Trophoblast cell (in vitro differentiated cells and primary cell): ENCODE results near the gene RTKN.
"Not testable (repeated sequence)": the region's sequence is repeated elsewhere in the genome, so short reads cannot be mapped to it uniquely, and the experiment has no call there.

Source experiments
- DNase-seq, 2 donors: peaks; one replicate each; pipeline ENCODE4 v3.0.0-alpha.2; 2016
- H2AFZ ChIP-seq: 2 replicates; pipeline ENCODE4 v1.6.1; 2013; ENCODE audit warnings: low read length, moderate library complexity, mild to moderate bottlenecking; ENCODE audit not compliant: insufficient read depth, poor library complexity
- H2AK5ac ChIP-seq: 2 replicates; pipeline ENCODE4 v1.6.1; 2013; ENCODE audit warnings: mild to moderate bottlenecking, low read length
- H2BK120ac ChIP-seq: 2 replicates; pipeline ENCODE4 v1.6.1; 2013; ENCODE audit warnings: low read length, mild to moderate bottlenecking, moderate library complexity; ENCODE audit not compliant: insufficient read depth, poor library complexity
- H2BK12ac ChIP-seq: 2 replicates; pipeline ENCODE4 v1.6.1; 2013; ENCODE audit warnings: mild to moderate bottlenecking, low read length, moderate library complexity
- H2BK5ac ChIP-seq: 2 replicates; pipeline ENCODE4 v1.6.1; 2013; ENCODE audit warnings: low read length, low read depth, moderate library complexity, mild to moderate bottlenecking; ENCODE audit not compliant: poor library complexity
- H3K14ac ChIP-seq: 2 replicates; pipeline ENCODE4 v1.6.1; 2013; ENCODE audit warnings: mild to moderate bottlenecking, low read length
- H3K18ac ChIP-seq: 2 replicates; pipeline ENCODE4 v1.6.1; 2013; ENCODE audit warnings: mild to moderate bottlenecking, low read length
- H3K23ac ChIP-seq: 2 replicates; pipeline ENCODE4 v1.6.1; 2013; ENCODE audit warnings: low read length
- H3K27ac ChIP-seq: 2 replicates; pipeline ENCODE4 v1.5.1; 2013; ENCODE audit warnings: low read depth, mild to moderate bottlenecking, inconsistent platforms, low read length, moderate library complexity
- H3K27me3 ChIP-seq: 2 replicates; pipeline ENCODE4 v1.6.1; 2013; ENCODE audit warnings: inconsistent platforms, mild to moderate bottlenecking, low read length, moderate library complexity; ENCODE audit not compliant: insufficient read depth
- H3K36me3 ChIP-seq, 2 experiments: 1 replicate in 1 of 2; 2 replicates in 1 of 2; pipeline ENCODE4 v1.6.1; 2013; ENCODE audit warnings: low read length in 2 of 2, mild to moderate bottlenecking in 2 of 2, moderate library complexity in 1 of 2; ENCODE audit not compliant: insufficient read depth in 2 of 2, control insufficient read depth in 1 of 2
- H3K4ac ChIP-seq: 2 replicates; pipeline ENCODE4 v1.6.1; 2013; ENCODE audit warnings: low read depth, mild to moderate bottlenecking, low read length, moderate library complexity
- H3K4me1 ChIP-seq, 2 experiments: 1 replicate in 1 of 2; 2 replicates in 1 of 2; pipeline ENCODE4 v1.6.1; 2013; ENCODE audit warnings: low read length in 2 of 2, mild to moderate bottlenecking in 2 of 2, moderate library complexity in 1 of 2; ENCODE audit not compliant: insufficient read depth in 2 of 2, control insufficient read depth in 1 of 2
- H3K4me2 ChIP-seq: 2 replicates; pipeline ENCODE4 v1.6.1; 2013; ENCODE audit warnings: inconsistent platforms, mild to moderate bottlenecking, low read length, moderate library complexity
- H3K4me3 ChIP-seq: 2 replicates; pipeline ENCODE4 v1.5.1; 2013; ENCODE audit warnings: mild to moderate bottlenecking, low read depth, low read length, inconsistent platforms
- H3K79me1 ChIP-seq: one replicate; pipeline ENCODE4 v1.6.1; 2013; ENCODE audit warnings: low read length
- H3K79me2 ChIP-seq: 2 replicates; pipeline ENCODE4 v1.6.1; 2013; ENCODE audit warnings: low read length, mild to moderate bottlenecking; ENCODE audit not compliant: control insufficient read depth, insufficient read depth, poor library complexity
- H3K9ac ChIP-seq: 2 replicates; pipeline ENCODE4 v1.6.1; 2013; ENCODE audit warnings: mild to moderate bottlenecking, low read length
- H3K9me3 ChIP-seq: 2 replicates; pipeline ENCODE4 v1.6.1; 2013; ENCODE audit warnings: low read depth, mild to moderate bottlenecking, control low read depth, inconsistent platforms, low read length; ENCODE audit not compliant: insufficient read depth
- H4K12ac ChIP-seq: 2 replicates; pipeline ENCODE4 v1.6.1; 2013; ENCODE audit warnings: low read depth, mild to moderate bottlenecking, low read length, moderate library complexity
- H4K8ac ChIP-seq: 2 replicates; pipeline ENCODE4 v1.6.1; 2013; ENCODE audit warnings: low read depth, mild to moderate bottlenecking, low read length, moderate library complexity
- H4K91ac ChIP-seq: one replicate; pipeline ENCODE4 v1.6.1; 2013; ENCODE audit warnings: low read depth, mild to moderate bottlenecking, low read length, moderate library complexity
- WGBS: extraction: QIAGEN DNeasy Blood & Tissue Kit; methylation state at CpG from one replicate; pipeline ENCODE4 v1.1.7; 2013; ENCODE audit warnings: missing lambda C conversion rate; ENCODE audit not compliant: insufficient read length, insufficient coverage; ENCODE audit errors: extremely low coverage; 5-methylcytosine and 5-hydroxymethylcytosine counted together

RTKN gene

DNA sequence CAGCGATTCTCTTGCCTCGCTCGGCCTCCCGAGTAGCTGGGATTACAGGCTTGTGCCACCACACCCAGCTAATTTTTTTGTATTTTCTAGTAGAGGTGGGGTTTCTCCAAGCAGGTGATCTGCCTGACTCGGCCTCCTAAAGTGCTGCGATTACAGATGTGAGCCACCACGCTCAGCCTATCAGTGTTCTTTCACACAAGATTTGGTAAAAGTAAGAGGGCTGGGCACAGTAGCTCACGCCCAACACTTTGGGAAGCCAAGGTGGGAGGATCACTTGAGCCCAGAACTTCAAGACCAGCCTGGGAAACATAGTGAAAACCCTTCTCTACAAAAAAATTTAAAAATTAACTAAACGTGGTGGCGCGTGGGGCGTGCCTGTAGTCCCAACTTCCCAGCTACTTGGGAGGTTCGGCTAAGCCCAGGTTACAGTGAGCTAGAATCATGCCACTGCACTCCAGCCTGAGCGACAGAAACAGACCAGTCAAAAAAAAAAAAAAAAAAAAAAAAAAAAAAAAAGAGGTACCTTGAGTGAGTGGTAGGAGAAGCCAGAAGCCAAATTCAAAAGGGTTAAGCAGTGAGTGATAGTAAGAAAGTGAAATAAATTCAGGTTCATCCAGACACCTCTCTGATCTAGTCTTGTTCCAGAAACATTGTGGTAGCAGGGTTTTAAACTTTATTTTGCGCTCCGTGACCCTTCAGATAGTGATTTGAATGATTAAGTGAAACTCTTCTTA lies 29.8 kb upstream of the RTKN start:
- H3K14ac ChIP-seq: no peak overlapping the region
- H3K36me3 ChIP-seq: peaks cover 12 to 15% of the 10 kb centered on the region in 2 experiments
- H2AFZ ChIP-seq: no peak overlapping the region
- peak overlapping the region; percentile 90 for H3K4me3 ChIP-seq
- H3K4me2 ChIP-seq: peak overlapping the region; percentile 67
- H3K9ac ChIP-seq: peak overlapping the region; percentile 83
- peaks cover 1% of the 10 kb centered on the region for H3K9me3 ChIP-seq
- H3K27ac ChIP-seq: peak overlapping the region; percentile 78
- H2BK5ac ChIP-seq: no peak overlapping the region
- H3K79me1 ChIP-seq: peaks cover 9% of the 10 kb centered on the region
- no peak overlapping the region for H3K18ac ChIP-seq
- H4K12ac ChIP-seq: peak overlapping the region; percentile 85
- no peaks in the 10 kb centered on the region for H3K27me3 ChIP-seq
- no peak for DNase-seq
- H4K8ac ChIP-seq: peak overlapping the region; percentile 90
- no peak overlapping the region for H3K23ac ChIP-seq
- no CpG with 5 or more reads among the region's 16 CpGs for WGBS
- peaks cover 5 to 7% of the 10 kb centered on the region in 2 experiments for H3K4me1 ChIP-seq
- peaks cover 3% of the 10 kb centered on the region for H3K79me2 ChIP-seq
- H2BK12ac ChIP-seq: no peak overlapping the region
- no peak overlapping the region for H4K91ac ChIP-seq
- H2BK120ac ChIP-seq: no peak overlapping the region
- no peak overlapping the region for H3K4ac ChIP-seq
- no peak overlapping the region for H2AK5ac ChIP-seq

DNA sequence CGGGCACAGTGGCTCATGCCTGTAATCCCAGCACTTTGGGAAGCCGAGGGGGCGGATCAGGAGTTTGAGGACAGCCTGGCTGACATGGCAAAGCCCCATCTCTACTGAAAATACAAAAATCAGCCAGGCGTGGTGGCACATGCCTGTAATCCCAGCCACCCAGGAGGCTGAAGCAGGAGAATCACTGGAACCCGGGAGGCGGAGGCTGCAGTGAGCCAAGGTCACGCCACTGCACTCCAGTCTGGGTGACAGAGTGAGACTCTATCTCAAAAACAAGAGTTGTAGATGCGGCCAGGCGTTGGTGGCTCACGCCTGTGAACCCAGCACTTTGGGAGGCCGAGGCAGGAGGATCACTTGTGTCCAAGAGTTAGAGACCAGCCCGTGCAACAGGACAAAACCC lies 29.0 kb upstream of the RTKN start:
- no CpG with 5 or more reads among the region's 12 CpGs for WGBS

DNA sequence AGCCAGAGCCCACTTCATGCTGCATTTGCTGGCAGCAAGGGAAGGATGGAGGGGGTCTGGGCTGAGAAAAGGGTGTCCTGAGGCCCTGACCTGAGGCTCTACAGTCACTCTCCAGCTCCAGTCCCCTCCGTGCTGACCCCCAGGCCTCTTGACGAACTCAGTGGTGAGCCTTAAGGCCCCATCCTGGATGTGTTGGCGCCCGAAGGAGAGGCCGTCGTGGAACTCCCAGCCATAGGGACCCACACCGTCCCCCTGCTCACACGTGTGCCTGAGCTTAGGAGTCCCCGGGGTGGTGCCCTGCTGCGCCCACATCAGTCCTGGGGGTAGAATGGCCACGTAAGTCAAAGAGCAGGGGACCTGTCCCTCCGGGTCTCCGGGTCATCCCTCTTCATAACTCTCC lies 22.7 kb upstream of the RTKN start:
- DNase-seq: no peak
- H2BK5ac ChIP-seq: peak overlapping the region; percentile 34
- peak overlapping the region; percentile 68 for H4K8ac ChIP-seq
- H2AFZ ChIP-seq: peak overlapping the region; percentile 55
- H3K4me1 ChIP-seq: peaks cover 4 to 8% of the 10 kb centered on the region in 2 experiments
- H2BK12ac ChIP-seq: peak overlapping the region; percentile 7
- WGBS: no CpG with 5 or more reads among the region's 13 CpGs
- peak overlapping the region; percentile 94 for H3K9ac ChIP-seq
- H3K4me3 ChIP-seq: peak overlapping the region; percentile 99
- H3K18ac ChIP-seq: peak overlapping the region; percentile 60
- H2BK120ac ChIP-seq: peak overlapping the region; percentile 29
- peaks cover 34% of the 10 kb centered on the region in 2 experiments for H3K36me3 ChIP-seq
- peaks cover 9% of the 10 kb centered on the region for H3K79me2 ChIP-seq
- peak overlapping the region; percentile 49 for H4K12ac ChIP-seq
- H3K4me2 ChIP-seq: peak overlapping the region; percentile 96
- H4K91ac ChIP-seq: peak overlapping the region; percentile 59
- peaks cover 5% of the 10 kb centered on the region for H3K9me3 ChIP-seq
- peak overlapping the region; percentile 46 for H3K23ac ChIP-seq
- H3K27me3 ChIP-seq: no peaks in the 10 kb centered on the region
- H2AK5ac ChIP-seq: peak overlapping the region; percentile 93
- no peak overlapping the region for H3K27ac ChIP-seq
- peak overlapping the region; percentile 96 for H3K4ac ChIP-seq
- peaks cover 8% of the 10 kb centered on the region for H3K79me1 ChIP-seq
- peak overlapping the region; percentile 95 for H3K14ac ChIP-seq

More for the DNA sequence above, 29.0 kb upstream of the RTKN start:
- not testable (repeated sequence) for H3K23ac ChIP-seq, H2BK120ac ChIP-seq, H3K27me3 ChIP-seq, H3K4me1 ChIP-seq, H3K79me2 ChIP-seq, H3K27ac ChIP-seq, H3K4ac ChIP-seq, H2BK12ac ChIP-seq, H3K9ac ChIP-seq, H3K14ac ChIP-seq, DNase-seq, H3K4me2 ChIP-seq, H2AK5ac ChIP-seq, H2AFZ ChIP-seq, H4K91ac ChIP-seq, H3K18ac ChIP-seq, H3K9me3 ChIP-seq, H3K79me1 ChIP-seq, H4K8ac ChIP-seq, H3K4me3 ChIP-seq, H2BK5ac ChIP-seq, H4K12ac ChIP-seq
- peaks cover 12 to 15% of the 10 kb centered on the region in 2 experiments for H3K36me3 ChIP-seq

DNA sequence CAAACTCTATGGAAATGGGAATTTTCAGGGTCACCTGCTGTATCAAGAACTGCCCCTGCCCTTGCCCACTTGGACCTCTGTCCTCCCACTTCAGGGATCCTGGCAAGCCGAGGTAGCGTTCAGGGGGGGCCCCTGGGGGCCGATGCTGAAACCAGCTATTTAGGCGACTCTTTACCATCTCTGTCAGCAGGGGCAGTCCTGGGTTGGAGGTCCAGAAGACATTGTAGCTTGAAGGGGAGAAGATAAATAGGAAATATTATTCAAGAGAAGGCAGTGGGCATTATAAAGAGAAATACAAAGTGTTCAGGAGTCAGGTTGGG lies 21.0 kb upstream of the RTKN start:
- no CpG with 5 or more reads among the region's 4 CpGs for WGBS
- Histone ChIP-seq H3K9me3 (peaks cover 5% of the 10 kb centered on the region), H2AFZ (no peak overlapping the region), H2AK5ac (no peak overlapping the region), H3K4me1 (peaks cover 6 to 12% of the 10 kb centered on the region in 2 experiments), H3K14ac (no peak overlapping the region), H2BK5ac (no peak overlapping the region), H3K4ac (no peak overlapping the region), H2BK12ac (no peak overlapping the region), H3K36me3 (peaks cover 34 to 36% of the 10 kb centered on the region in 2 experiments), H2BK120ac (no peak overlapping the region), H3K9ac (no peak overlapping the region), H3K18ac (no peak overlapping the region), H3K27me3 (no peaks in the 10 kb centered on the region), H4K91ac (no peak overlapping the region), H3K27ac (no peak overlapping the region), H3K4me3 (no peak overlapping the region), H4K12ac (no peak overlapping the region), H3K4me2 (no peak overlapping the region), H3K79me2 (peaks cover 17% of the 10 kb centered on the region), H3K23ac (no peak overlapping the region), H3K79me1 (peaks cover 15% of the 10 kb centered on the region), H4K8ac (no peak overlapping the region)
- no peak for DNase-seq
